Mesenteric fat pad (tissue), 1 donor: ENCODE measurements around the gene HACD3. TPM values are rescaled to one million over a fixed set of nuclear protein-coding genes. Genes with fewer than 3 reads are reported as not detected.
A peak's percentile ranks its signal among the peaks of the same experiment; 100 is the strongest.
"Not testable (repeated sequence)": the region's sequence is repeated elsewhere in the genome, so short reads cannot be mapped to it uniquely, and the experiment has no call there.

ENCODE experiments used
- DNase-seq: peaks from one replicate; pipeline ENCODE4 v3.0.0-alpha.2; 2020; ENCODE audit warnings: low spot score
- total RNA-seq: library from RNA; stranded (reverse); fragmentation: NEBNext Ultra II Directional; extraction: Animal tissue kit (Norgen Biotek cat#: 25700); gene quantifications from one replicate; pipeline ENCODE4 v1.2.1, GENCODE V29; 2021
- donor health status: DM: yes; HTN: yes; CAD: no.

Gene HACD3
- total RNA-seq, 1 donor from 2014 or later: 27.9 TPM

- no peak for DNase-seq
Observed at GRCh38 chr15:65598468-65598867, 68.2 kb downstream of the HACD3 start.

GRCh38 chr15:65599677-65600076 is 69.4 kb downstream of the HACD3 start:
- no peak for DNase-seq

GRCh38 chr15:65603134-65603533 is 72.9 kb downstream of the HACD3 start:
- DNase-seq: no peak

- DNase-seq: no peak
Observed at GRCh38 chr15:65603559-65603958, 73.3 kb downstream of the HACD3 start.

- peak; percentile 98 for DNase-seq
Observed at GRCh38 chr15:65610871-65611718, 80.8 kb downstream of the HACD3 start, which contains the start of gene INTS14. Gene INTS14, minus strand, starts transcription at chr15:65611131. Its CDS starts 3,751 bp downstream, at chr15:65607380.

GRCh38 chr15:65611888-65612615 is 81.8 kb downstream of the HACD3 start:
- DNase-seq: no peak

GRCh38 chr15:65612616-65612946 is 82.3 kb downstream of the HACD3 start:
- no peak for DNase-seq

GRCh38 chr15:65612949-65613744 is 82.9 kb downstream of the HACD3 start:
- DNase-seq: no peak

- DNase-seq: not testable (repeated sequence)
Observed at GRCh38 chr15:65615887-65616286, 85.6 kb downstream of the HACD3 start.

- no peak for DNase-seq
Observed at GRCh38 chr15:65618560-65619109, 88.4 kb downstream of the HACD3 start.

- DNase-seq: no peak
Observed at GRCh38 chr15:65619626-65620290, 89.5 kb downstream of the HACD3 start.

GRCh38 chr15:65620833-65621232 is 90.6 kb downstream of the HACD3 start:
- no peak for DNase-seq

GRCh38 chr15:65621638-65622037 is 91.4 kb downstream of the HACD3 start, which contains the start of gene SLC24A1:
Gene SLC24A1, plus strand, starts transcription at chr15:65621938. Its CDS starts 2,143 bp downstream, at chr15:65624081.
- no peak for DNase-seq

- no peak for DNase-seq
Observed at GRCh38 chr15:65623103-65623502, 92.8 kb downstream of the HACD3 start.

- no peak for DNase-seq
Observed at GRCh38 chr15:65626856-65627255, 96.6 kb downstream of the HACD3 start.

Other genes starting within 250 kb of the HACD3 start
- gene PARP16, start 243.6 kb upstream of the HACD3 start, total RNA-seq: 6.0 TPM
- gene RNU5A-1, start 234.4 kb upstream of the HACD3 start, total RNA-seq: not detected
- gene RNU5B-1, start 225.8 kb upstream of the HACD3 start, total RNA-seq: 29.8 TPM
- gene IGDCC3, start 152.5 kb upstream of the HACD3 start, total RNA-seq: not detected
- gene IGDCC4, start 107.5 kb upstream of the HACD3 start, total RNA-seq: 0.64 TPM
- gene DPP8, start 12.8 kb upstream of the HACD3 start, total RNA-seq: 36.7 TPM
- gene INTS14, start 80.7 kb downstream of the HACD3 start, total RNA-seq: 21.9 TPM
- gene SLC24A1, start 91.5 kb downstream of the HACD3 start, total RNA-seq: 7.4 TPM